ENCODE measurements around the gene MTUS2.

The MTUS2 gene

GRCh38 chr13:28820099-28821051, at the start of gene MTUS2:
Gene MTUS2 (plus strand): TSS chr13:28820339.
- DNase-seq (ENCODE audit: low read depth, low spot score), result no peak

GRCh38 chr13:28778308-28779215, 41.6 kb upstream of the MTUS2 start:
- no peak for DNase-seq (ENCODE audit: low read depth, low spot score)

- DNase-seq (ENCODE audit: low read depth, low spot score), result no peak
Observed at GRCh38 chr13:28792992-28793391, 27.1 kb upstream of the MTUS2 start.

- no peak for DNase-seq (ENCODE audit: low read depth, low spot score)
Observed at GRCh38 chr13:28794396-28794795, 25.7 kb upstream of the MTUS2 start.

GRCh38 chr13:28796938-28797257, 23.2 kb upstream of the MTUS2 start:
- DNase-seq (ENCODE audit: low read depth, low spot score), result no peak

GRCh38 chr13:28805193-28805819, 14.8 kb upstream of the MTUS2 start:
- DNase-seq (ENCODE audit: low read depth, low spot score), result no peak

- no peak for DNase-seq (ENCODE audit: low read depth, low spot score)
Observed at GRCh38 chr13:28817204-28817603, 2.9 kb upstream of the MTUS2 start.

GRCh38 chr13:28819046-28819730, 951 bp upstream of the MTUS2 start:
- DNase-seq (ENCODE audit: low read depth, low spot score), result no peak

- no peak for DNase-seq (ENCODE audit: low read depth, low spot score)
Observed at GRCh38 chr13:28819735-28820098, 422 bp upstream of the MTUS2 start.

GRCh38 chr13:28822151-28822550, 2.0 kb downstream of the MTUS2 start:
- no peak for DNase-seq (ENCODE audit: low read depth, low spot score)

GRCh38 chr13:28822801-28823200, 2.7 kb downstream of the MTUS2 start:
- no peak for DNase-seq (ENCODE audit: low read depth, low spot score)

- no peak for DNase-seq (ENCODE audit: low read depth, low spot score)
Observed at GRCh38 chr13:28825379-28825778, 5.2 kb downstream of the MTUS2 start.

- DNase-seq (ENCODE audit: low read depth, low spot score), result no peak
Observed at GRCh38 chr13:28826368-28826767, 6.2 kb downstream of the MTUS2 start.

- DNase-seq (ENCODE audit: low read depth, low spot score), result no peak
Observed at GRCh38 chr13:28830580-28830979, 10.4 kb downstream of the MTUS2 start.

- no peak for DNase-seq (ENCODE audit: low read depth, low spot score)
Observed at GRCh38 chr13:28831117-28831516, 11.0 kb downstream of the MTUS2 start.

GRCh38 chr13:28837111-28837510, 17.0 kb downstream of the MTUS2 start:
- no peak for DNase-seq (ENCODE audit: low read depth, low spot score)

- no peak for DNase-seq (ENCODE audit: low read depth, low spot score)
Observed at GRCh38 chr13:28843639-28844038, 23.5 kb downstream of the MTUS2 start.

GRCh38 chr13:28849441-28849840, 29.3 kb downstream of the MTUS2 start:
- no peak for DNase-seq (ENCODE audit: low read depth, low spot score)

- DNase-seq (ENCODE audit: low read depth, low spot score), result no peak
Observed at GRCh38 chr13:28850226-28850625, 30.1 kb downstream of the MTUS2 start.

GRCh38 chr13:28851422-28851821, 31.3 kb downstream of the MTUS2 start:
- no peak for DNase-seq (ENCODE audit: low read depth, low spot score)

- DNase-seq (ENCODE audit: low read depth, low spot score), result no peak
Observed at GRCh38 chr13:28854657-28855056, 34.5 kb downstream of the MTUS2 start.

GRCh38 chr13:28856287-28856686, 36.1 kb downstream of the MTUS2 start:
- no peak for DNase-seq (ENCODE audit: low read depth, low spot score)

All from brain pericyte (primary cell).